B cell (primary cell): ENCODE results near the gene CYTH3.

Experiments used
- EZH2 ChIP-seq: IDR thresholded peaks from 2 replicates; pipeline ENCODE4 v1.6.1; 2012; ENCODE audit warnings: borderline replicate concordance, low read depth, mild to moderate bottlenecking, moderate library complexity, low read length; ENCODE audit not compliant: insufficient read depth, poor library complexity, severe bottlenecking
- TF ChIP-seq, protein P1 (sequence below): fragments of 200-600 bp; IDR thresholded peaks from one replicate; pipeline ENCODE4 v1.8.0; 2022; ENCODE audit warnings: antibody characterized with exemption, mild to moderate bottlenecking

DNA sequence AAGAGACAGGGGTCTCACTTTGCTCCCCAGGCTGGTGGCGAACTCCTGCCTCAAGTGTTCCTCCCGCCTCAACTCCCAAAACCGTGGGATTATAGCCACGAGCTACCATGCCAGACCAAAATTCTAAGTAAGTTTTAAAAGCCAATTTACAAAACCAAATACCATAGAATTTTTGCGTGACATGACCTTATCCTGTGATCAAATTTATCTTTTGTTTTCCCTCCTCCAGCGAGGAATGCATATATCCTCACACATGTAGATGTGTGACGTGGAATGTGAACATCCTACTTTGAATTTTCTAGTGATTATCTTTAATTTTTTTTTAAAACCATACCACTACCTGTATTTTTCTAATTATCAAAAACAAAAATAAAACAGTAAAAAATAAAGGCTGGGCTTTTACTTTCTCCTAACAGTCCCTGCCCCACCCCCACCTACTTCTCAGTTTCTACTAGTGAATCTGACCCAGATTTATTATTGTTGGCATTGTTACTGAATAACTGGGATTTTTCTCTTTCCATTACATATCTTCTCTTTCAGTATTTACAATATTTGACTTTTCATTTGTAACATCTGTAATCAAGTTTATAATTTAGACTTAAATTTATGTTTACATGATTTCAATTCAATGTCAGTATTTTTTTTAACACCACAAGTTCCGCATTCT, 26.0 kb downstream of the CYTH3 start:
- TF ChIP-seq, protein P1, sequence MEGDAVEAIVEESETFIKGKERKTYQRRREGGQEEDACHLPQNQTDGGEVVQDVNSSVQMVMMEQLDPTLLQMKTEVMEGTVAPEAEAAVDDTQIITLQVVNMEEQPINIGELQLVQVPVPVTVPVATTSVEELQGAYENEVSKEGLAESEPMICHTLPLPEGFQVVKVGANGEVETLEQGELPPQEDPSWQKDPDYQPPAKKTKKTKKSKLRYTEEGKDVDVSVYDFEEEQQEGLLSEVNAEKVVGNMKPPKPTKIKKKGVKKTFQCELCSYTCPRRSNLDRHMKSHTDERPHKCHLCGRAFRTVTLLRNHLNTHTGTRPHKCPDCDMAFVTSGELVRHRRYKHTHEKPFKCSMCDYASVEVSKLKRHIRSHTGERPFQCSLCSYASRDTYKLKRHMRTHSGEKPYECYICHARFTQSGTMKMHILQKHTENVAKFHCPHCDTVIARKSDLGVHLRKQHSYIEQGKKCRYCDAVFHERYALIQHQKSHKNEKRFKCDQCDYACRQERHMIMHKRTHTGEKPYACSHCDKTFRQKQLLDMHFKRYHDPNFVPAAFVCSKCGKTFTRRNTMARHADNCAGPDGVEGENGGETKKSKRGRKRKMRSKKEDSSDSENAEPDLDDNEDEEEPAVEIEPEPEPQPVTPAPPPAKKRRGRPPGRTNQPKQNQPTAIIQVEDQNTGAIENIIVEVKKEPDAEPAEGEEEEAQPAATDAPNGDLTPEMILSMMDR: no peak
- no peak for TF ChIP-seq EZH2
